Osteoblast (primary cell): Measurements from ENCODE around the gene ZNF23. TPM values are rescaled to one million over a fixed set of nuclear protein-coding genes. Genes with fewer than 3 reads are reported as not detected.

ENCODE experiments used
- DNase-seq: peaks from one replicate; pipeline ENCODE4 v3.0.0; 2011; ENCODE audit warnings: low spot score, mixed read lengths; ENCODE audit not compliant: insufficient read length; ENCODE audit errors: missing footprints
- H2AFZ ChIP-seq: 2 replicates; pipeline ENCODE4 v1.6.0; 2011; ENCODE audit warnings: mild to moderate bottlenecking, low read length
- H3K27ac ChIP-seq: 2 replicates; pipeline ENCODE4 v1.5.1; 2011; ENCODE audit warnings: mild to moderate bottlenecking, low read depth, low read length, moderate library complexity
- H3K27me3 ChIP-seq: 2 replicates; pipeline ENCODE4 v1.6.0; 2012; ENCODE audit warnings: mild to moderate bottlenecking, control low read depth, inconsistent platforms, low read length, moderate library complexity; ENCODE audit not compliant: insufficient read depth
- H3K36me3 ChIP-seq: 2 replicates; pipeline ENCODE4 v1.5.1; 2011; ENCODE audit warnings: mild to moderate bottlenecking, low read length, control low read depth, moderate library complexity; ENCODE audit not compliant: insufficient read depth
- H3K4me1 ChIP-seq: 2 replicates; pipeline ENCODE4 v1.5.1; 2011; ENCODE audit warnings: mild to moderate bottlenecking, low read length, control low read depth, moderate library complexity; ENCODE audit not compliant: insufficient read depth
- H3K4me2 ChIP-seq: 2 replicates; pipeline ENCODE4 v1.6.0; 2011; ENCODE audit warnings: mild to moderate bottlenecking, low read length; ENCODE audit not compliant: insufficient read depth
- H3K4me3 ChIP-seq: fragments of 200-600 bp; sonication (generic); 3 replicates; pipeline ENCODE4 v1.5.1; 2012; ENCODE audit warnings: mild to moderate bottlenecking, low read length, inconsistent platforms; ENCODE audit not compliant: insufficient read depth
- H3K79me2 ChIP-seq: 2 replicates; pipeline ENCODE4 v1.6.0; 2012; ENCODE audit warnings: mild to moderate bottlenecking, low read length, control low read depth, inconsistent platforms; ENCODE audit not compliant: insufficient read depth
- H3K9me3 ChIP-seq: 2 replicates; pipeline ENCODE4 v1.5.1; 2011; ENCODE audit warnings: low read depth, low read length, control low read depth
- H4K20me1 ChIP-seq: 2 replicates; pipeline ENCODE4 v1.6.0; 2012; ENCODE audit warnings: mild to moderate bottlenecking, low read length, control low read depth; ENCODE audit not compliant: insufficient read depth
- CTCF ChIP-seq: IDR thresholded peaks from 2 replicates; pipeline ENCODE4 v1.5.1; 2011; ENCODE audit warnings: mild to moderate bottlenecking, low read depth, low read length, moderate library complexity; ENCODE audit errors: extremely low read depth
- total RNA-seq: library from RNA; depleted of rRNA; stranded (reverse); fragments of >200 nt; gene quantifications from 2 replicates; pipeline ENCODE4 v1.2.3, GENCODE V29; 2012

ZNF23 gene
- total RNA-seq, 1 donor = 9.8 TPM

- Histone ChIP-seq H3K27me3 (no peaks in the 10 kb centered on the region), H3K4me2 (no peak overlapping the region), H3K36me3 (peaks cover 20% of the 10 kb centered on the region), H3K4me1 (peaks cover 18% of the 10 kb centered on the region), H2AFZ (no peak overlapping the region), H3K9me3 (peaks cover 11% of the 10 kb centered on the region), H3K4me3 (no peak overlapping the region), H4K20me1 (no peaks in the 10 kb centered on the region), H3K79me2 (no peaks in the 10 kb centered on the region), H3K27ac (no peak overlapping the region)
- TF ChIP-seq CTCF = no peak
- no peak for DNase-seq
Observed at GRCh38 chr16:71472931-71473330, 10.9 kb upstream of the ZNF23 start.

GRCh38 chr16:71472051-71472450 is 10.0 kb upstream of the ZNF23 start:
- DNase-seq = no peak
- Histone ChIP-seq H3K9me3 (peaks cover 11% of the 10 kb centered on the region), H3K27me3 (no peaks in the 10 kb centered on the region), H3K36me3 (peaks cover 19% of the 10 kb centered on the region), H3K27ac (no peak overlapping the region), H3K4me2 (no peak overlapping the region), H3K79me2 (no peaks in the 10 kb centered on the region), H2AFZ (no peak overlapping the region), H3K4me1 (peaks cover 18% of the 10 kb centered on the region), H3K4me3 (no peak overlapping the region), H4K20me1 (no peaks in the 10 kb centered on the region)
- TF ChIP-seq CTCF = no peak

- Histone ChIP-seq H3K79me2 (no peaks in the 10 kb centered on the region), H2AFZ (no peak overlapping the region), H3K27ac (no peak overlapping the region), H3K9me3 (no peaks in the 10 kb centered on the region), H3K36me3 (no peaks in the 10 kb centered on the region), H3K4me1 (no peaks in the 10 kb centered on the region), H3K27me3 (no peaks in the 10 kb centered on the region), H3K4me2 (no peak overlapping the region), H3K4me3 (no peak overlapping the region), H4K20me1 (no peaks in the 10 kb centered on the region)
- no peak for TF ChIP-seq CTCF
- peak; percentile 77 for DNase-seq
Observed at GRCh38 chr16:71467810-71468209, 5.8 kb upstream of the ZNF23 start.

DNA sequence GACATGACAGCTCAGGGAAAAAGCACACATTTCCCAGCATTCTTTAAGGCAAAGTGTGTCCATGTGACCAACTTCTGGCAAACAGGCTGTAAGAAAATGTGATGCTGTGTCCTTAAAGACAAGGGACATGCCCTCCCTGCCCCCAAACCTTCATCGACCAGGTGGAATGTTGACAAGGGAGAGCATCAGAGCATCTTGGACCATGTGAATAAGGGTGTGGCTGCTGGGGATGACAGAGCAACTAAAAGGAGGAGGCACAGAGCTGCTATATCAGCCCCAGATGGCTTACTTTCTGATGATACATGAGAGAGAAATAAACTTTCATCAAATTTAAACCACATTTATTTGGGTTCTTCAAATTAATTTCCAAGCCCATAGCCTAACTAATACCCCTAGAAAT is 2.2 kb upstream of the ZNF23 start:
- peaks cover under 1% of the 10 kb centered on the region for H4K20me1 ChIP-seq
- H3K4me3 ChIP-seq = no peak overlapping the region
- no peaks in the 10 kb centered on the region for H3K27me3 ChIP-seq
- peaks cover 24% of the 10 kb centered on the region for H3K79me2 ChIP-seq
- TF ChIP-seq CTCF = no peak
- no peak overlapping the region for H3K4me2 ChIP-seq
- H3K4me1 ChIP-seq = peaks cover 27% of the 10 kb centered on the region
- no peaks in the 10 kb centered on the region for H3K9me3 ChIP-seq
- no peak overlapping the region for H3K27ac ChIP-seq
- no peak for DNase-seq
- no peaks in the 10 kb centered on the region for H3K36me3 ChIP-seq
- H2AFZ ChIP-seq = no peak overlapping the region
